GM15510 (cell line): ENCODE measurements around the gene DAB2IP.

Source experiments
- POLR2A ChIP-seq: IDR thresholded peaks from 3 replicates; pipeline ENCODE4 v1.6.1; 2011; ENCODE audit warnings: borderline replicate concordance; ENCODE audit not compliant: insufficient read length; ENCODE audit errors: extremely low read depth

The DAB2IP gene

GRCh38 chr9:121783111-121783510, 131.7 kb downstream of the DAB2IP start:
- TF ChIP-seq POLR2A: no peak

- TF ChIP-seq POLR2A: no peak
These were observed 132.4 kb downstream of the DAB2IP start for GRCh38 chr9:121783521-121784507.

DNA sequence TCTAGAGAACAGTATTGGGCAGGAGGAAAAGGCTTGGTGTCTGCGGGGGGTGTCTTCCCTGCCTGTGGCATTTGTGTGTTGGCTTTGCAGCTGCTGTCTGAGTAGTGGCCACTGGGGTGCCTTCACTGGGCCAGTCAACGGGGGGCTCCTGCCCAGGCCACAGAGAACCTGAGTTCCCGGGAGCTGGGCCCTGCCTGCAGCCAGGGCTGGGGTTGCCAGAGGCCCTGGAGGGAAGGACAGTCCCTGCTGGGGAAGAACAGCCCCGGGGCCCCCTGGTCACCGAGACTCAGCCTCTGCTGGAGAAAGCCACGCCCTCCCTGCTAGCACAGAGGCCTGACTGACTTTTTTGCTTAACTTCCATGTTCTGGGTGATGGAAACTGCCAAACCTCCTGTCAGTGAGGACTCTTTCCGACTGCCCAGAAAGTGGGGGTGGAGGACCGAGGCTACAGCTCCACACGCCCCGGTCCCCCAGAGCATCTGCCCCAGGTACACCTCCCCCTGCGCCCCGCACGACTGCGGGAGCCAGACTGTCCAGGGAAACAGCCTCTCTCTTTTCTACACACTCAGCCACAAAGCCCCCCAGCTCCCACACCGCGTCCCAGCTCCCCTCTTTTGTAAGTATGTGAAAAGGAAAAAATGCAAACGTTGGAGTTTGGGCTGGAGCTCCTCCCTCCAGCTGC, 133.4 kb downstream of the DAB2IP start:
- no peak for TF ChIP-seq POLR2A

DNA sequence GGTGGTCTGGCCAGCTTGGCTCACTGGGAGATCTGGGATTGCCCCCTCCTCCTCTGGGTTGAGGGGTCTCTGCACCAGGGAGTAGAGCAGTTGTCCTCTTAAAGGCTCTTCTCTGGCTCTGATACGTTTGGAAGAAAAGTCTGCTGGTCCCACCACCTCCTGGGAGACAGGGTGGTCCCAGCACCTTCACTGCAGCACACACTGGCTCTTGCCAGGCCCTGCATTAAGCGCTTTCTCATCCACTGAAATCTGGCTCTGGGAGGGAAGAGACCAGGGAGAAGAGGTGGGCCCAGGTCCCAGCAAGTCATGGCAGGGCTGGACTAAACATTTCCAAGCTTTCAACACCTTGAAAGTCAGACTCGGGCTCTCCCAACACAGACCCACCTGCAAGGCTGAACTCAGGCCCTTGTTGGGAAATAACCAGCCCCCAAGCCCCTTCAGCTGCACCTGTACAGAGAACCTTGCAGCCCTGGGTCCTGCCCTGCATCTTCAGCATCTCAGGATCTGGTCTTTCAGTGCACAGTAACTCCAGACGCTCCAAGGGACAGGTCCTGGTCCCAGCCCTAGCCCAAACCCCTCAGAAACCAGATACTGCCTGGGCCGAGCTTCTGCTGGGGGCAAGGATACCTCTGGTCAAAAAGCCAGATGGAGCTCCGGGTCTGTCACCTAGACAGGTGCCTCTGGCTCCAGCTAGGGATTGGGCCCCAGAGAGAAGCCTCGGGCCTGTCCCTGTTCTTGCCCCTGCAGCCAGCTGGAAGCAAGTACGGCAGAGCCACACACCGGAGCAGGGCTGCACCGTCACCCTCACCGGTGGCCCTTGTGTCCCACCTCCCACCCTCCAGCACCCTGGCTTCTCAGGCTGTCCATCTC, 134.5 kb downstream of the DAB2IP start:
- no peak for TF ChIP-seq POLR2A

DNA sequence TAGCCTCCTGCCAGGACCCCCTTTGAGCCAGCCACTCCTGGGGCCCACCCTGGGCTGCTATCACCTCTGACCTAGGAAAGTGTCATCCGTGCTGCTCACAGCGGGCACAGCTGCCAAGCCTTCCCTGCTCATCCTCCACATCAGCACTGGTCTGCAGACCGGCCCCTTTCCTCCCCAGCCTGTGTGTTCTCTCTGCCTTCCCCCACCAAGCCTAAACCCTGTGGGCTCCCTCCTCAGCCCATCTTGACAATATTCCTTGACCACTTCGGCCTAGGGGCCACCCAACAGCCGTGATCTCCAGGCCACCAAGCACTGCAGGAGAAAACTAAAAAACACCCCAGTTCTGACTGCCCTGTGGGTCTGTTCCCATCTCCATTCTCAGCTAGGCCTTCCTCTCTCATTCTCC, 135.1 kb downstream of the DAB2IP start:
- TF ChIP-seq POLR2A: no peak

- no peak for TF ChIP-seq POLR2A
These were observed 135.6 kb downstream of the DAB2IP start for GRCh38 chr9:121786998-121787422.

DNA sequence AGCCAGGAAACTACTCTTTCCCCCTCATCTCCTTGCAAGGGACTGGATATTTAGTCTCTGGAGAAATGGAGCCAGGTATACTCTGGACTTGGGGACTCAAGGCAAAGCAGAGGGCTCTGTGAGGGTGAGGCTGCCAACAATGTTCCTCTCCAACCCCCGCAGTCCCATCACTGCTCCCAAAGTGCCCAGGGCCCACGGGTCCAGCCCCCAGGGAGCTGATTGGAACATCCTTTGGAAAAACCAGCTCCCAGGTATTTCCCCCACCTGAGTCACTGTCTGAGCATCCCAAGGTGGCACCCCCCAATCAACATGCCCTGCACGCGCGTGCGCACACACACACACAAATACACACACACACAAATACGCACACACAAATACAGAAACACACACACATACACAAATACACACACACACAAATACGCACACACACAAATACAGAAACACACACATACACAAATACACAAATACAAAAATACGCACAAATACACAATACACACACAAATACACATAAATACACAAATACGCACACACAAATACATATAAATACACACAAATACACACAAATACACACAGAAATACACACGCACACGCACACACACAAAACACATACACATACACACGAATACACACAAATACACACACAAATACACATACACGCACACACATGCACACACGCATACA, 137.4 kb downstream of the DAB2IP start:
- TF ChIP-seq POLR2A: no peak

- no peak for TF ChIP-seq POLR2A
These were observed 139.4 kb downstream of the DAB2IP start for GRCh38 chr9:121790841-121791240.

GRCh38 chr9:121797081-121797480, 145.6 kb downstream of the DAB2IP start:
- no peak for TF ChIP-seq POLR2A

DNA sequence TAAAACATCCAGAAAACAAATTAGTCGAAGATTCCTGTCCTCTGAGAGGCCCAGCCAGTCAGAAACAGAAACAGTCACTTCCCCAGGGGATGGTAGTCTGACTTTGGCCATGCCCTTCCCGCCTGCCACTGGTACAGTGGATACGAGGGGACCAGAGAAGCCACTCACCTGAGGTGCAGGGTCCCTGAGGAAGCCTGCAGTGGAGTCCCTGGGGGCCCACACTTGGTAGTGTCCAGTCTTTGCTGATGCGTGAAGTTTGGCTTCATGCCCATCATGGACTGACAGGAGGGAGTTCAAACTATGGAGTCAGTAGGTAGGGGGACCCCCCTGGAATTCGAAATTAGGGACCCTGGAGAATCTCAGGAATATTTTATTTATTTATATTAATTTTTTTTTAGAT, 147.5 kb downstream of the DAB2IP start:
- TF ChIP-seq POLR2A: no peak

GRCh38 chr9:121800376-121800775, 148.9 kb downstream of the DAB2IP start:
- TF ChIP-seq POLR2A: no peak

- no peak for TF ChIP-seq POLR2A
These were observed 150.1 kb downstream of the DAB2IP start for GRCh38 chr9:121801579-121801978.

DNA sequence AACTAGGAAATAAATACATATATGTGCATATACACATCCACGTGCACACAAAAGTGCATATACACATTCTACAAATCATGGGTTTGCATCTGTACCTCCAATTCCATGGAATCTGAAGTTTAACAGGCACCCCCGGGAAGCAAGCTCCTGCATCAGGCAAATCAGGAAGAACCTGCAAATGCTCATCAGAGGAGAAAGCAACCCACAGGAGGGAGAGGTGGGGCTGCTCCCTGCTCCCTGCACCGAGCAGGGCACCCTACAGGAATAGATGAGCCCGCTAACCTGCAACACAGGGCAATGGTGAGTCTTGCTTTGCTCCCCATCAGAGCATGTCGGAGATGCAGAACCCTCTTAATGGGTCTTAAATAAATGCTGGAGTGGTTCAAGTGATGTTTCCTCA, 151.3 kb downstream of the DAB2IP start:
- no peak for TF ChIP-seq POLR2A

DNA sequence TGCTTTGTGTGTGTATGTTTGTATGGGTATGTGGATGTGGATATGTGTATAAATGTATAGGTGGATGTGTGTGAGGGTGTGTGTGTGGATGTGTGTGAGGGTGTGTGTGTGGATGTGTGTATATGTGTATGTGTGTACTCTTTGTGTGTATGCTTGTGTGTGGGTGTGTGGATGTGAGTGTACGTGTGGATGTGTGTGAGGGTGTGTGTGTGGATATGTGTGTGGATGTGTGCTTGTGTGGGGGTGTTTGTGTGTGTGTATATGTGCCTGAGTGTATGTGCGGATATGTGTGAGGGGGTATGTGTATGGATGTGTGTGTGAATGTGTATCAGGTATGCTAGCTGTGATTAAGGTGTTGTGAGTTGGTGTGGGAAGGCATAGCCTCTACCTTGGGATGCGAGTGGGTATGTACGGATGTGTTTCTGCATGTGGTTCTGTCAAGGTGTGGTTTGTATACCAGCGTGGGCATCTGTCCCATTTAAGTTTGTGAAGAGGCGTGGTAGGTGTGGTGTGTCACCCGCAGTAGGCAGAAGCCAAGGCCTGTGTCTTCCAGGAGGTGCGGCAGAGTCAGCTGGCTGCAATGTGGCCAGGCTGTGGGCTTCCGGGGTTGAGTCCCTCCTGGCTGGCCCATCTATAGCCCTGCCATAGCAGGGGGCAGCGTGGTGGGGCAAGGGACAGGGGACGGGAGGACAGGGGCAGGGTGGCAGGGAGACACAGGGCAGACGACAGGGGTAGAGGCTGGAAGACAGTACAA, 155.8 kb downstream of the DAB2IP start:
- TF ChIP-seq POLR2A: no peak

DNA sequence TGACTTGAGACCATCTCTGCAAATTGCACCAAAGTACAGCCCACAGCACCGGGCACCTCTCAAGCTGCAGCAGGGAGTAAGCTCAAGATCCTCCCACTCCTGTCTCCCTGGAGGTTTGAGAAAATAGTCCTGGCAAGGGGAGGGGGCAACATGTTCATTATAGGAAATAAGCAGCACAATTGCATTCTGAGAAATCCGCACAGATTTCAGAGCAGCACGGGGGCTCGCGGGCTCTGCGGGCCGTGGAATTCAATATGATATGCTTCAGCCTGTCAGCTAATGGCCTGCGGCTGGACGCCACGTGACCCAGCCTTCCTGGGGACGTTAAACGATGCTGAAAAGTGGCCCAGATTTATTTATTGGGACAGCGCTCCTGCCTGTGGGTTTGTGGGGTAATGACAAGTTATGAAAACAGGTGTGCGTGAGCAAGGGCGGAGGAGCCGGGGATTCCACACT, 156.4 kb downstream of the DAB2IP start:
- TF ChIP-seq POLR2A: no peak
